ENCODE data around the gene COX11.

- TF ChIP-seq CTCF (IDR thresholded peaks at IDR 0.05), result no peak
- no peak for TF ChIP-seq EP300 (IDR thresholded peaks at IDR 0.05)
- no peak for TF ChIP-seq POLR2A (IDR thresholded peaks at IDR 0.05)
Measured at GRCh38 chr17:55002458-55002857, 34.0 kb upstream of the COX11 start.

Measured in upper lobe of left lung (tissue), 4 donors.